SK-N-MC (cell line): ENCODE data around the gene IRF6.

ENCODE experiments used
- EZH2 ChIP-seq: fragments of 200-600 bp; sonication (generic); IDR thresholded peaks from one replicate; pipeline ENCODE4 v1.6.1; 2017; ENCODE audit warnings: antibody characterized with exemption
- FOXP2 ChIP-seq: optimal IDR thresholded peaks from 2 replicates; pipeline ENCODE3; 2011; ENCODE audit warnings: mild to moderate bottlenecking, moderate library complexity; ENCODE audit not compliant: insufficient read depth; ENCODE audit errors: extremely low read length, control extremely low read depth
- POLR2AphosphoS5 ChIP-seq: IDR thresholded peaks from 2 replicates; pipeline ENCODE4 v1.6.1; 2012; ENCODE audit warnings: mild to moderate bottlenecking, low read depth, low read length, borderline replicate concordance

DNA sequence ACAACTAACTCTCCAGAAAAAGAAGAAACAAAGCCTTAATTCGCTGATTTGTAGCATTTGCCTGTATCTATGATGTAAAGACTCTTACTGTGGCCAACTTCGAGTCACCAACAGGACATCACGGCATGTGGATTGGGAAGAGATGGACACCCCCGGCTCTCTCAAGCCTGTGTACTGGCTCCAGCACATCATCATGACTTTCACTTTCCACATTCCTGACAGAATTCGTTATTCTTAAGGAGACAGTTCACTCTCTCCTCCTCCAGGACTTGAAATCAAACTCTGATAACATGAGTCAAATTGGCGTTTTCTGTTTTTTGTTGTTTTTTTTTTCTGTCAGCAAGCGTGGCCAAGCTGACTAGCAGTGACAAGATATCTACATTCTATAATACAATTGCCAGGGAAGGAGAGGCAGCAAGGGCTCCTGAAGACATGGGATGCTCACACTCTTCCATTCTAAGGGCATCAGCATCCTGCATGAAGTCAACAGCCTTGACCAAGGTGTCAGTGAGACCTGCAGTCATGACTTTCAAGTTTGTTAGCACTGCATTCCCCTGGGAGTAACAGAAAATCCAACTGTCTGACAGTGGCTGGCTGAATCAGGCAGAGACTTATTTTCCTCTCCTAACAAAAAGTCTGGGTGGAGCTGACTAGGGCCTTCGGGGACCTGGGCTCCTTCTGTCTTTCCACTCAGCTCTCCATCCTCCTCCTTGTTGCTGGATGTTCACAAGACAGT, 63.4 kb downstream of the IRF6 start:
- TF ChIP-seq POLR2AphosphoS5 (no peak), EZH2 (no peak), FOXP2 (no peak)
